Adipocyte (in vitro differentiated cells): ENCODE data around the gene C2orf78.
A peak's percentile ranks its signal among the peaks of the same experiment; 100 is the strongest.
"Not testable (repeated sequence)": the region's sequence is repeated elsewhere in the genome, so short reads cannot be mapped to it uniquely, and the experiment has no call there.

Experiments used
- DNase-seq: peaks from one replicate; pipeline ENCODE4 v3.0.0-alpha.2; 2015; ENCODE audit warnings: low read depth
- H3K27me3 ChIP-seq: replicated peaks from 2 replicates; pipeline ENCODE4 v1.7.0; 2013; ENCODE audit warnings: mild to moderate bottlenecking, low read length, moderate library complexity; ENCODE audit not compliant: control insufficient read depth, insufficient read depth
- H3K36me3 ChIP-seq: 2 replicates; pipeline ENCODE4 v1.7.0; 2013; ENCODE audit warnings: low read length, mild to moderate bottlenecking, moderate library complexity; ENCODE audit not compliant: control insufficient read depth, insufficient read depth, severe bottlenecking
- H3K4me1 ChIP-seq: 2 replicates; pipeline ENCODE4 v1.7.0; 2013; ENCODE audit warnings: mild to moderate bottlenecking, low read length, moderate library complexity; ENCODE audit not compliant: control insufficient read depth, insufficient read depth
- H3K4me3 ChIP-seq: 2 replicates; pipeline ENCODE4 v1.7.0; 2013; ENCODE audit warnings: mild to moderate bottlenecking, low read length, moderate library complexity
- H3K9ac ChIP-seq: 2 replicates; pipeline ENCODE4 v1.7.0; 2013; ENCODE audit warnings: mild to moderate bottlenecking, low read length, moderate library complexity
- H3K9me3 ChIP-seq: 2 replicates; pipeline ENCODE4 v1.7.0; 2013; ENCODE audit warnings: mild to moderate bottlenecking, low read length, moderate library complexity; ENCODE audit not compliant: control insufficient read depth

C2orf78 gene

DNA sequence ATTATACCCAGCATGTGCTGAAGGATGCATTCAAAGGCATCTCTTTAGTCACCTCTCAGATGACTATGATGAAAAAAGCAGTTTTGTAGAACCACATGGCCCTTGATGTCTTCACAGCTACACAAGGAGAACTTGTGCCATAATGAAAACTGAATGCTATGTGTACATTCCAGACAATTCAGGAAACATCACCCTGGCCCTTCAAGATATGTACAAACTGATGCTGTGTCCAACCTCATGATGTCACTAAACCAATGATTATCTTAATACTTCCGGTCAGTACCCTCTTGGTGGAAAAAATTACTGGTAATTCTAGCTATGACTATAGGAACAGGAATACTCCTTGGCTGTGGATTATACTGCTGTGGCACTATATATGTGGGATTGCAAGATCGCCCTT lies 24.1 kb upstream of the C2orf78 start:
- no peak for DNase-seq
- Histone ChIP-seq H3K36me3 (peaks cover 65% of the 10 kb centered on the region), H3K9me3 (no peaks in the 10 kb centered on the region), H3K9ac (no peak overlapping the region), H3K27me3 (no peaks in the 10 kb centered on the region), H3K4me1 (peaks cover 17% of the 10 kb centered on the region), H3K4me3 (no peak overlapping the region)

DNA sequence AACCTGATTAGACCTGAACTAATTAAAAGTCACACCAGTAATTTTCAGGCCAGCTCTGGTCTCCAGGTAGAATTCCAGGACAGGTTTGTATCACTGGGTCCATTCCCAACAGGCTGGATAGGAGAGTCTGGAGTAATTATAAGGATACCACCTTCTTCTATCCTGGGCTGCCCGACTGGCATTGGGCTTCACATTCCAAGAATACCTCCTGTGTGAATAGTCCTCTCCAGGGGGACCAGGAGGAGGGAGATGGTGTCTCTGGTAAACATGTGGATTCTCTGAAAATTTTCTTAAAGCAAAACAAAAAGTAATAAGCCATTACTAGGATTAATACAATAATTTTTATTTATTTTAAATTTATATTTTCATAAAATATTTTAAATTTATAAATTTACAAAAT lies 21.4 kb upstream of the C2orf78 start:
- Histone ChIP-seq H3K4me3 (no peak overlapping the region), H3K4me1 (peaks cover 14% of the 10 kb centered on the region), H3K9ac (no peak overlapping the region), H3K9me3 (no peaks in the 10 kb centered on the region), H3K36me3 (peaks cover 84% of the 10 kb centered on the region), H3K27me3 (no peaks in the 10 kb centered on the region)
- no peak for DNase-seq

DNA sequence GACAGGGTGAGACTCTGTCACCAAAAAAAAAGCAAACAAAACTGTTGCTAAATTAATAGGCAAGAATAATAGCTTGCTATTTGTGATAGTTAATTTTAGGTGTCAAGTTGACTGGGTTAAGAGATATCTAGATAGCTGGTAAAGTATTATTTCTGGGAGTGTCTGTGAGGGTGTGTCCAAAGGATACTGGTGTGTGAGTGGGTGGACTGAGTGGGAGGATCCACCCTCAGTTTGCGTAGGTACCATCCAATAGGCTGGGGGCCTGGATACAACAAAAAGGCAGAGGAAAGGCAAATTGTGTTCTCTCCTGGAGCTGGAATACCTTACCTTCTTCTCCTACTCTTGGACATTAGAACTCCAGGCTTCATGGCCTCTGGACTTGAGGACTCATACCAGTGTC lies 19.0 kb upstream of the C2orf78 start:
- H3K9me3 ChIP-seq, result no peaks in the 10 kb centered on the region
- no peak overlapping the region for H3K4me3 ChIP-seq
- no peaks in the 10 kb centered on the region for H3K27me3 ChIP-seq
- H3K4me1 ChIP-seq, result peaks cover 3% of the 10 kb centered on the region
- H3K36me3 ChIP-seq, result peaks cover 95% of the 10 kb centered on the region
- no peak for DNase-seq
- no peak overlapping the region for H3K9ac ChIP-seq

DNA sequence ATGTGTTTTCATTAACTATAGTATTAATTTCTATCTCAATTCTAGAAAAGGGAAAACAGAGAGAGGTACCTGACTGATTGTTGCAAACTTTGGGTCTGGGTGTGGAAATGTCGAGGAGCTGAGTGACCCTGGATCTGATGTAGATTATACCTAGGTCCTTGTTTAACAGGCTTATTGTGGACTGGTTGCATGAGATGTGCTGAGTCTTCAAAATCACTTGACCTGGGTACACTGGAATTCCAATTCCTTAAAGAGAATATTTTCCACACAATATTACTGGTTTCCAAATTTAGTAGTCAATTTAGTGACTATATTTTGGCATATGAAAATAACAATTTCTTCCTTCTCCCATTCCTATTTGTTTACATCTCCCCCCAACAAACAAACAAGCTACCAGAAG lies 17.6 kb upstream of the C2orf78 start:
- H3K9me3 ChIP-seq, result no peaks in the 10 kb centered on the region
- no peak overlapping the region for H3K9ac ChIP-seq
- DNase-seq, result no peak
- H3K4me1 ChIP-seq, result no peaks in the 10 kb centered on the region
- H3K36me3 ChIP-seq, result peaks cover 88% of the 10 kb centered on the region
- no peaks in the 10 kb centered on the region for H3K27me3 ChIP-seq
- no peak overlapping the region for H3K4me3 ChIP-seq

DNA sequence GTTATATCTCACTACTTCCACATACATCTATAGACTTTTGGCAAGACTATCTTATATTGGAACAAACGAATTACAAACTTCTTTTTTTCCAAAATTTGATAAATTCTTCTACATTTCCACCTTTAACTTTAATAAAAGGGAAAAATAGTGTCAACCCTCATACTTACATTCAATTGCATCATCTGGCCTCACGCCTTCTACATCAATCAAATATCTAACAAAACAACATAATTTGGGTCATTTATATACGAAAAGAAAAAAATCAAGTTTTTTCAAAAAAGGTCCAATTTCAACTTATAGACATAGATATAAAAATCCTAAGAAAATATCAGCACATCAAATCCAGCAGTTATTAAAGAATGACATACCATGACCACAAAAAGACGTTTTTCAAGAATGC lies 17.0 kb upstream of the C2orf78 start:
- Histone ChIP-seq H3K9me3 (no peaks in the 10 kb centered on the region), H3K9ac (no peak overlapping the region), H3K4me3 (no peak overlapping the region), H3K27me3 (no peaks in the 10 kb centered on the region), H3K4me1 (no peaks in the 10 kb centered on the region), H3K36me3 (peaks cover 83% of the 10 kb centered on the region)
- no peak for DNase-seq

DNA sequence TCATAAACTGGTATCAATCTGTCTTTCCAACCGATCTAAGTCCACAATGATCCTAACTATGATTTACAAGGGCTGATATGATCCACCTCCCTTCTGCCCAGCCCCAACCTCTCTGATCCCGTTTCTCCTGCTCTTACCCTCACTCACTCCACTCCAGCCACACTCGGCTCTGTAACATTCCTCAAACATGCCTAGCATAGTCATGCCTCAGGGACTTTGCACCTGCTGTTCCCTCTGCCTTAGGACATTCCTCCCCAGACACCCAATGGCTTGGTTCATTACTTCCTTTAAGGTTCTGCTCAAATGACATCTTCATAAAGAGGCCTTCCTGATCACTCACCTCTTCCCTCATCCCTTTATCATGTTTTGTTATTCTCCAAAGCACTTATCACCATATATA lies 13.3 kb upstream of the C2orf78 start:
- Histone ChIP-seq H3K4me1 (no peaks in the 10 kb centered on the region), H3K9me3 (no peaks in the 10 kb centered on the region), H3K4me3 (no peak overlapping the region), H3K27me3 (no peaks in the 10 kb centered on the region), H3K36me3 (peaks cover 82% of the 10 kb centered on the region), H3K9ac (no peak overlapping the region)
- no peak for DNase-seq

DNA sequence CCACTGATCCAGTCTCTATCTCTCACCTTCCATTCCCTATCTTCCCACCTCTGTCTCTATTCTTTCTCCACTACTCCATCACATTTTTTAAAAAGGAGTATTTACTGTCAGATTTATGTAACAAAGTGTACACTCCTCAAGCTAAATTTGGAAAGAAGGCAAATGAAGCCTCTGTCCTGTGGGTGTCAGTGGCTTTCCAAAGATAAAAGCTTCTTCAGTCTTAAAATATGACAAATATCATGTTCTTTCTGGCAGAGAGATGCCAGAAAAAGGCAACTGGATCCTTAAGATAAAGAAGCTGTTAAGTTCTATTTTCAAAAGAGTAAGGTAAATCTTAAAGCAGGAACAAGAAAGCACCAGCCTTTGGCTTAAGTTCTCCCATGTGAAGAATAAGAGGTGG lies 11.2 kb upstream of the C2orf78 start:
- Histone ChIP-seq H3K4me1 (peaks cover 7% of the 10 kb centered on the region), H3K9me3 (no peaks in the 10 kb centered on the region), H3K9ac (no peak overlapping the region), H3K27me3 (no peaks in the 10 kb centered on the region), H3K4me3 (no peak overlapping the region), H3K36me3 (peaks cover 78% of the 10 kb centered on the region)
- DNase-seq, result no peak

DNA sequence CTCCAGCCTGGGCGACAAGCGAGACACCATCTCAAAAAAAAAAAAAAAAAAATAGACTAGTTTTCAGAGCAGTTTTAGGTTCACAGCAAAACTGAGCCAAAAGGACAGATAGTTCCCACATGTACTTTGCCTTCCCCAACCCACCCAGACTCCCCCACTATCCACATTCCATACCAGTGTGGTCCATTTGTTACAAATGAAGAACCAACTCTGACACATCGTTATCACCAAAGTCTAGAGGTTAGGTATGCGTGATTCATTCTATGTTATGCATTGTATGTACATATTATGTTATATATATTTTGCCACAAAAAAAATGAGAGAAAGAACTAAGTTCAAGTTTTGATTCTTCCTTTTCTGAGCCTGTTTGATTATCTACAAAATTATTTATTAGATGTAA lies 7.6 kb upstream of the C2orf78 start:
- DNase-seq, result no peak

DNA sequence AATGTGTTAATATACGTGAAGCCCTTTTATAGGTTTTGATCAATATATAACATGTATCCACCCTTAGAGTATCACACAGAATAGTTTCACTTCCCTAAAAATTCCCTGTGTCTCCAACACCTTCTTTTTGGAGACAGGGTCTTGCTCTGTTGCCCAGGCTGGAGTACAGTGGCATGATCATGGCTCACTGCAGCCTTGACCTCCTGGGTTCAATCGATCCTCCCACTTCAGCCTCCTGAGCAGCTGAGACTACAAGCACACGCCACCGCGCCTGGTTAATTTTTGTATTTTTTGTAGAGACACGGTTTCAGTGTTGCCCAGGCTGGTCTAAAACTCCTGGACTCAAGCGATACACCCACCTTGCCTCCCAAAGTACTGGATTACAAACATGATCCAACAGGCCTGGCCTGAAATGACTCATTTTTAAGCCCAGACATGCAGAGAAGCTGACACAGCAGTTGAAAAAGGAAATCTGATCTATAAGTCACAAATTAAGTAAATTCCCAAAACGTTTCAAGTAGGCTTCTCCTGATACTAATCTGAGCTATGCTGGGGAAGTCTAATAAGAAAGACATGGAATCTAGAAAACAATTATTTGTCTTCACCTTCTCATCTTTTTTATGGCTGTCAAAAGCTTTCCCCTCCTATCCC lies 7.0 kb upstream of the C2orf78 start:
- H3K36me3 ChIP-seq, result peaks cover 50% of the 10 kb centered on the region
- H3K4me3 ChIP-seq, result no peak overlapping the region
- DNase-seq, result peak; percentile 51
- no peaks in the 10 kb centered on the region for H3K27me3 ChIP-seq
- H3K9me3 ChIP-seq, result no peaks in the 10 kb centered on the region
- H3K9ac ChIP-seq, result no peak overlapping the region
- H3K4me1 ChIP-seq, result peaks cover 15% of the 10 kb centered on the region

More for the DNA sequence above, 7.6 kb upstream of the C2orf78 start:
- Histone ChIP-seq H3K27me3 (no peaks in the 10 kb centered on the region), H3K9me3 (no peaks in the 10 kb centered on the region), H3K4me3 (no peak overlapping the region), H3K36me3 (peaks cover 51% of the 10 kb centered on the region), H3K9ac (no peak overlapping the region), H3K4me1 (peaks cover 15% of the 10 kb centered on the region)

DNA sequence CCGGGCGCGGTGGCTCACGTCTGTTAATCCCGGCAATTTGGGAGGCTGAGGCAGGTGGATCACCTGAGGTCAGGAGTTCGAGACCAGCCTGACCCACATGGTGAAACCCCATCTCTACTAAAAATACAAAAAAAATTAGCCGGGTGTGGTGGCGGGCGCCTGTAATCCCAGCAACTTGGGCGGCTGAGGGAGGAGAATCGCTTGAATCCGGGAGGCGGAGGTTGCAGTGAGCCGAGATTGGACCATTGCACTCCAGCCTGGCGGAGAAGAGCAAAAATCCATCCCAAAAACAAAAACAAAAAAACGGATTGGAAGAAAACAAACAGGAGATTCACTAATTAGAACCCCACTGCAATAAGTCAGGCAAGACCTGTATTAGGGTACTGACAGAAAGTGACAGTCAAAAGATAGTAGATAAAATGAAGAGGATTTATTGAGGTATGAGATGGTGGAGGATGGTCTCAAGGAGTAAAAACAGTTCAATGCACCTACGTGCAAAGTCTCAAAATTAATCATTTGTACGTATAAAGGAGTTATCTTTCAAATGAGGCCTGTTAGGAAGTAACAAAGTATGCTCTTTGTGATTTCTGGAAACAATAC lies 5.0 kb upstream of the C2orf78 start:
- DNase-seq, H3K27me3 ChIP-seq, H3K9me3 ChIP-seq: not testable (repeated sequence)
- Histone ChIP-seq H3K36me3 (peaks cover 30% of the 10 kb centered on the region), H3K4me1 (peaks cover 15% of the 10 kb centered on the region), H3K4me3 (peak overlapping the region; percentile 97), H3K9ac (peak overlapping the region; percentile 94)

DNA sequence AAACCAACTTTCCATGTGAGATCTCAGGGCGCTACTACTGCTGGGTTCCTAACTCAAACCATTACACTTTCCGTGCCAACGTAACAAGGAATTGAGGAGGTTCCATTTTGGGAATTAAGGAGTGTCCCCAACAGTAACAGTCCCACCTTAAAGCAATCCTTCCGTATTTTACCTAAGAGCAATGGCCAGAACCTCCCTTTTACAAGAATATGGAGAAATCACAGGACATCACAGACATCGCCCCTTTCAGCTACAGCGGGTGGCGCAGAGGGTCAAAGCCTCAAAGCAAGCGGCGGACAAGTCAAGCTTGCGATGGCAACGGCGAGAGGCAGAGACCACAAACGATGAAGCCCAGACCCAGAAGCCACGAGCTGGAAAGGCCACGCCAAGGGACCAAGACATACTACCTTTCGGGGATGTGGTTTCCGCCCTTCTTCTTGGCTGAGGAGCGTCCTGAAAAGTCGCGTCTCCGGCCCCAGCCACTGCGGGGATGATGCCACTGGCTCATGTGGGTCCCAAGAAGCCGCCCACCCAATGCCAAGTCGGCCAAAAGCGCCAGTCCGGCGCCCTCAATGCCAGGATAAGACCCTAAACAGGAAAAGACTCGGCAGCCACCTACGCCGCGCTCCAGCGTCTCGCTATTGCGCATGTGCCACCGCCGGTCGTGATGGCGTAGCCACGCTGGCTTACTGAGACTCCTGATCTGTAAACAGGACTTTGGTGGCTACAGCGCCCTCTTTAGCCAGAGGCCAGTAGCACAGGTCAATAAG lies 4.3 kb upstream of the C2orf78 start, which contains the start of gene DUSP11:
Gene DUSP11, minus strand, starts transcription at position 637 of the 770 bp plus-strand sequence. Its CDS starts 129 bp downstream, at position 508.
- H3K9me3 ChIP-seq, result no peaks in the 10 kb centered on the region
- peaks cover 15% of the 10 kb centered on the region for H3K4me1 ChIP-seq
- H3K9ac ChIP-seq, result peak within 1 kb of the TSS; percentile 94
- peaks cover 23% of the 10 kb centered on the region for H3K36me3 ChIP-seq
- H3K27me3 ChIP-seq, result no peaks in the 10 kb centered on the region
- peak within 1 kb of the TSS; percentile 97 for H3K4me3 ChIP-seq
- peak; percentile 97 for DNase-seq
